RCC 7860 (cell line): ENCODE results near the gene CSPG4.

ENCODE experiments used
- DNase-seq: peaks from one replicate; pipeline ENCODE4 v3.0.0-alpha.2; 2015; ENCODE audit warnings: low spot score
- FAIRE-seq: peaks from 2 replicates; lab custom pipeline; 2012; peaks lifted over from hg19 to GRCh38; lab: Jason Lieb, UNC

CSPG4 gene

DNA sequence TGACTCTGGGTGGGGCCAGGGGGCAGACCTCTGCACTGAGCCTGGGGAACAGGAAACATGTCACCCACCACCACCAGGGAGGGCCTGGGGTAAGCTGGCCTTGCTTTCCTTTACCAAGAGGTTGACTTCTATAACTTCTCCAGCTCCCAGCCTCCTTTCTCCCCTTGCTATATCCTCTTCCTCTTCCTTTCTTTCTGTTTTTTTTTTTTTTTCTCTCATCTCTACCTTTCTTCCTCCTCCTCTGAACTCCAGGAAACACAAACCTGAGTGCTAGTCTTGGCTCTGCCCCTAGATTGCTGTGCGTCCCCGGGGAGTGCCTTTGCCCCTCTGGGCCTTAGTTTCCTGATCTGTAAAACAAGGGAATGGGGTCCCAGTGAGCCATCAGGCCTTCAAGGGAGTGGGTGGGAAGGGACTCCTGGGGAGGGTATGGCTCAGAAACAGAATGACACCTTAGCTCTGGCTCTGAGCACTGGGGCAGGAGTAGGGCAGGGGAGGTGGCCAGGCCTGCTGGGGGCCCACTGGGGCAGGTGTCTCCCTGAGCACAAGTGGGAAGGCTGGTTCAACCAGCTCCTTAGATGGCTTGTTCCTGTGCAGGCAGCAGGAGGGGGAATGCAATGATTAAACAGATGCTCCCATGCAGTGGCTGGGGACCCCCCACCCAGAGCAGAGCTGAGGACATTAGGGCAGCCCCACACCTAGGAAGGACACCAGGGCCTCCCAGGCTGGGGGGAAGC lies 60.7 kb downstream of the CSPG4 start:
- FAIRE-seq (no peak), DNase-seq (no peak)

DNA sequence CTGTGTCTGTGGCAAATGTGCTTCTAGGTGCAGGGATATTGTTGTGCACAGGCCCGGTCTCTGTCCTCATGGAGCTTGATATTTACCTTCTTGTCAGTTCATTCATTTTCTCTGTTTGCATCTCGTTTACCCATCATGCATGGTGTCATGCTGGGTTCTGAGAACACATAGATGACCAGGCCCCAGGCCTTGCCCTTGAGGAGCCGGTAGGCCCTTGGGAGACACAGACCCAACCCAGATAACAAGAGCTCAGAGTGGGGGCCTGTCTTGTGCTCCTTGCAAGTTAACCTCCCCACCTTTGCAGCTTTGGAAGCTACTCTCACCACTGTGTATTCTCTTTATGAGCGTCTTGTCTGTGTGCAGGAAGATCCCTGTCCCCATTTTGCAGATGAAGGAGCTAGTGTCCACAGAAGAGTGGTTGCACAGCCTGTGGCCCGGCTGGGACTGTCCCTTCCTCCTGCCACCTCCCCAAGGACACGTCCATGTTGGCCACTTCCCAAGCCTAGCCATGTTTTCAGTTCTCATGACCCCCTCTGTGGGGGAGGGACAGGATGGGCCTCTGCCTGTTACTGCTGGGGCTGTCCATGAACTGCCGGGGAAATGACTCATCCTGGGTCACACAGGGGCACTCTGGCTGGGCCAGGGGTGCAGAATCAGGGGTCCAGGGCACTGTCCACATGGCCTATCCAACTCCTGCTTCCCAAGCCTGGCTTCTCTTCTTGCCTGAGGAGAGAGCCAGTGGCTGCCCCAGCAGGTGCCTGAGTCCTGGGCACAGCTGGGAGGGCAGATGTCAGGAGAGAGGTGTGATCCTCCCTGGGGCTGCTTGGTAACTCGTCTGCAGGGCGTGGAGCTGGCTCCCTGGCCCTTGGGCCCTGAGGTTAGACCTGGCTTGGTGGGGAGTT lies 61.5 kb downstream of the CSPG4 start:
- FAIRE-seq (no peak), DNase-seq (peak; percentile 57)

DNA sequence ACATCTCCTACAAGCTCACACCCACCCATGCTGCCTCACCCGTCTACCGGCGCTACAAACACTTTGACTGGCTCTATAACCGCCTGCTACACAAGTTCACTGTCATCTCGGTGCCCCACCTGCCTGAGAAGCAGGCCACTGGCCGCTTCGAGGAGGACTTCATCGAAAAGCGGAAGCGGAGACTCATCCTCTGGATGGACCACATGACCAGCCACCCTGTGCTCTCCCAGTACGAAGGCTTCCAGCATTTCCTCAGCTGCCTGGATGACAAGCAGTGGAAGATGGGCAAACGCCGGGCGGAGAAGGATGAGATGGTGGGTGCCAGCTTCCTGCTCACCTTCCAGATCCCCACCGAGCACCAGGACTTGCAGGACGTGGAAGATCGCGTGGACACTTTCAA lies 62.8 kb downstream of the CSPG4 start:
- no peak for DNase-seq
- FAIRE-seq, result no peak

DNA sequence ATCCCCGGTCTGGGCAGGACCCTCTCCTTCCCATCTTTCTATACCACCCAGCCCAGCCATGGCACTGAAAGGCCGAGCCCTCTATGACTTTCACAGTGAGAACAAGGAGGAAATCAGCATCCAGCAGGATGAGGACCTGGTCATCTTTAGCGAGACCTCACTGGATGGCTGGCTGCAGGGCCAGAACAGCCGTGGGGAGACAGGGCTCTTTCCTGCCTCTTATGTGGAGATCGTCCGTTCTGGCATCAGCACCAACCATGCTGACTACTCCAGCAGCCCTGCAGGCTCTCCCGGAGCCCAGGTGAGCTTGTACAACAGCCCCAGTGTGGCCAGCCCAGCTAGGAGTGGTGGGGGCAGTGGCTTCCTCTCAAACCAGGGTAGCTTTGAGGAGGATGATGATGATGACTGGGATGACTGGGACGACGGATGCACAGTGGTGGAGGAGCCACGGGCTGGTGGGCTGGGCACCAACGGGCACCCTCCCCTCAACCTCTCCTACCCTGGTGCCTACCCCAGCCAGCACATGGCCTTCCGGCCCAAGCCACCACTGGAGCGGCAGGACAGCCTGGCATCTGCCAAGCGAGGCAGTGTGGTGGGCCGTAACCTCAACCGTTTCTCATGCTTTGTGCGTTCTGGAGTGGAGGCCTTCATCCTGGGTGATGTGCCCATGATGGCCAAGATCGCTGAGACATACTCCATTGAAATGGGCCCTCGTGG lies 63.4 kb downstream of the CSPG4 start:
- FAIRE-seq, result no peak

DNA sequence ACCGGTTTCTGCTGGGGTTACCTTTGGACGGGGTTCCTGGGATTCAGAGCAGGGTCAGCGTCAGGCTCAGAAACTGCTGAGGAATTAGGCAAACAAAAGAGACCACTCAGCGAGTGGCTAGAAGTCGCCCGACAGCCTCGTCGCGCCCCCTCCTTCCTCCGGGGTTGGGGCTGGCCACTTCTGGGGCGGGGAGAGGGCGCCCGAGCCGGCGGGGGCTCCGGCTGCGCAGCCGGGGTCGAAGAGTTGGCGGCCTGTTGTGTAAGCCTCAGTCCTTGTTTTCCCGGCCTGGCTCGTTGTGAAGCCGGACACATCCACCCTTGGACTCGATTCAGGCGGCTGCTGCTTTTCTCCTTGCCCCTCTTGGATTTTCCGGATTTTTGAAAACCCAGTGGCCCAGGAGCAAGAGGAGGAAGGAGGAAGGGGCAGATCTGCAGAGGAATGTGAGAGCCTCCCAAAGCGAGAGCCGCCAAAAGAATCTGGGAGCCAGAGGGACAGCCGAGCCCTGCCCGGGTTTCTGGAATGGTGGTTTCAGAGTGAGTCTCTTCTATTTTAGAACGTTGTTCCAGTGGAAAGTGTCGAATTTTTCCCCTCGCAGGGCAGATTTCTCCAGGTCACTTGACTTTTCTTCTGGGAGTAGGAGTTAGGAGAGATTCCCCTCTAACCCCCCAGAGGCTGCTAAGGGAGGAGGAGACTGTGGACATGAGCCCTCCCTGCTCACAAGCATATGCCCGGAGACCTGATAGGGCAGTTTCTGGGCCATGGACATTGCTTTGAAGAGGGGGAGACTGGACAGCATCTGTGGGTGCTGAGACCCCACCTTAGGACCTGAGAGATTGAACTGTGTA lies 64.3 kb downstream of the CSPG4 start:
- FAIRE-seq (no peak), DNase-seq (no peak)

More for the DNA sequence above, 63.4 kb downstream of the CSPG4 start:
- no peak for DNase-seq

DNA sequence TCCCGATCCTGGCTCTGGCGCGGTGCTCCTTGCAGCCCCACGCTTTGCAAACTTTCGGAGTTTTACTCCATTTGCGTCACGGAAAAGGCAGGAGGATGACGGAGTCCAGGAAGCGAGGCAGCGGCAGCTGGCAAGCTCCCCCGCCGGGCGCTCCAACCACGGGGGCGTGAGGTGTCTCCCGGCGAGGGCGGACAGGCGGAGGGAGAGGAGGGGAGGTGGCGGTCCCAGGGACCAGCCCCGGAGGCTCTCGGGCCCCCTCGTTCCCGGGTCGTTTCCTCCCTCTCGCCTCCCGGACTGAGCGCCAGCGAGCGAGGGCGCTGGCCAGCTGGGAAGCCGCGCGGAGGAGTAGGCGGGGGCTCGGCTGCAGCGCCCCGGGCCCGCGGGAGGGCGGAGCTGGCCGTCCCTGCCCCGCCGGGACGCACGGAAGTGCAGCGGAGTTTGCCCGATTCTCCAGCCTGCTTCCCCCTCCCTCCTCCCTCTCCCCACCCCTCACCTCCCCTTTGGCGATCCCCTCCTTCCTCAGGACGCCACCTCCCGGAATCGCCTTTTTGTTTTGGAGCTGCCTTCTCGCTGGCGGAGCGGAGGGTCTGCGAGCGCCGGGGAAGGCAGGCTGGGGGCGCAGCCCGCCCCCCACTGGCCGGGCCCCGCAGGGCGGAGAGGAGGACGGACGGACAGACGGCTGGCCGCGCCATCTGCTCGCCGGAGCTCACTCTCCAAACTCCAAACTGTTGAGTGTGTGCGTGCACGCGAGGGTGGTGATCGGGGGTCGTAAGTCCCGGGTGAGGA lies 65.1 kb downstream of the CSPG4 start, which contains the start of gene SNX33:
SNX33 (plus strand) TSS at position 543 of the 786 bp plus-strand sequence. CDS start 1,191 bp downstream, outside the sequence.
- FAIRE-seq, result no peak
- DNase-seq, result peak; percentile 43

DNA sequence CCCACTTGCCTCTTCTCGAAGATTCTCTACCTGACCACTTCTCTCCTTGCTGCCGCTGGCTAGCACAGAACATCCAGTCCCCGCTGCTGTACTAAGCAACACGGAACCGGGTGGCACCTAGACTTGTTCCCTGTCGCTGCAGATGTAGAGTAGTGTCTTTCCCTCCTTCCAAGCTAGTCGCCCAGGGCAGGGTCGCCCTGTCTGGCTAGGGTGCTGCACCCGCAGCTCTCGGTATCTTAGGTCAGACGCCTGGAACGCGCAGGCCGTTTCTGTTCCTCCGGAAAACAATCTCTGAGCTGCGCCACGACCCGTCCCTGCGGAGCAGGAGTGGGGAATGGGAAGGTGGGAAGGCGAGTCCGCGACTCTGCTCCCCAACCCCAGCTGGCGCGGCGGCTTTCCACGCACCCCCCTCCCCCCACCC lies 65.7 kb downstream of the CSPG4 start:
- DNase-seq (no peak), FAIRE-seq (no peak)

DNA sequence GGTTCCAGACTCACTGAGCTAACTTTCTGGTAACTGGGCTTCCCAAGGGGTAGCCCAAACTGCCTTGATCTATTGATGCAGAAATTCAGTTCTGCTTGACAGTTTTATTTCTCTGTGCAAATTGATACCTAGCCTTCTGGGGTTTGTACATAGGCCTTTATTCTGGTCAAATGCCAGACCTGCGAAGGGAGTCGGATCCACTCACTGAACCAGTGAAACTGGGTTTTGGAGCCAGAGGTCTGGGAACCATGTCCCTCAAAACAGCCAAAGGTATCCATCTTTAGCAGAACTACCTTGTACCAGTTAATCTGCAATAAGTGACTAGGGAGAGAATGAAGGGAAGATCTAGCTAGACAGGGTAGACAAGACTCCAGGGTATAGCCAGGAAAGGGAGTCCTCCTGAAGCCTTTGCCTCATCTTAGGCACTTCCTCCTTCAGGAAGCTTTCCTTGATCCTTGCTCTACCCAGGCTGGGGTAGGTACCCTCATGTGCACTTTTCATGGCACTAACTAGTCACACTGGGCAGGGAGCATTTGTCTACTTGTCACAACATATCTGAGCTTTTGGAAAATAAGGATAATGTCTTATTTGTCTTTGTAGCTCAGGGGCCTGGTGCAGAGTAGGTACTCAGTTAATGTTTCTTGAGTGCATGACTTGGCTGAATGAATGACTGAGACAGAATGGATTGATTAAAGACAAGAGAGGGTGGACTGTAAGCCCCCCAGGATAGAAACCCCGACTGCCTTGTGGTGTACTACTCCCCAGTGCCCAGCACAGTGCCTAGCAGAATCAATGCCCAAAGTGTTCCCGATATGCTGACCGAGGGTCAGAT lies 66.3 kb downstream of the CSPG4 start:
- FAIRE-seq, result no peak
- DNase-seq, result no peak

DNA sequence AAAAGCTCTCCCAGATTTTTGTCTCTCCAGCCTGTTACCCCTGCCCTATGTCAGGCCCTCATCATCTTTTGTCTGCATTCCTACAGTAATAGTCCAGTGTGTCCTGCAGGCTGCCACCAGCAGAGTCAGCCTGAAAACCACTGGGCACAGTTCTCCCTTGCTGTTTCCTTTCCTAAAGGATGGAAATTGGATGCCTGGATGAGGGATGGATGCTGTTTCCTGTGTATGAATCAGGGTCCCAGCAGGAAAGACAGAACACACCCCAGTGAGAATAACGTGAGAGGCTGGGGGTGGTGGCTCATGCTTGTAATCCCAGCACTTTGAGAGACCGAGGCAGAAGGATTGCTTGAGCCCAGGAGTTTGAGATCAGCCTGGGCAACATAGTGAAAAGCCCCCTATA lies 68.3 kb downstream of the CSPG4 start:
- no peak for DNase-seq
- FAIRE-seq, result no peak

DNA sequence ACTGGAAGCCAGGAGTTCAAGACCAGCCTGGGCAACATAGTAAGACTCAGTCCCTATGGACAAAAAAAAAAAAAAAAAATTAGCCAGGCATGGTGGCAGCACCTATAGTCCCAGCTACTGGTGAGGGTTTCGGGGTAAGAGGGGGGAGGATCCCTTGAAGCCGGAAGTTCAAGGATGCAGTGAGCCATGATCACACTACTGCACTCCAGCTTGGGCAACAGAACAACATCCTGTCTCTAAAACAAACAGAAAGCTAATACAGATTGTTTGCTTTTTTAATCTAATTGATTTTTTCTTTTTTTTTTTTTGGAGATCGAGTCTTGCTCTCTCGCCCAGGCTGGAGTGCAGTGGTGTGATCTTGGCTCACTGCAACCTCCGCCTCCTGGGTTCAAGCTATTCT lies 71.0 kb downstream of the CSPG4 start:
- FAIRE-seq, result no peak

DNA sequence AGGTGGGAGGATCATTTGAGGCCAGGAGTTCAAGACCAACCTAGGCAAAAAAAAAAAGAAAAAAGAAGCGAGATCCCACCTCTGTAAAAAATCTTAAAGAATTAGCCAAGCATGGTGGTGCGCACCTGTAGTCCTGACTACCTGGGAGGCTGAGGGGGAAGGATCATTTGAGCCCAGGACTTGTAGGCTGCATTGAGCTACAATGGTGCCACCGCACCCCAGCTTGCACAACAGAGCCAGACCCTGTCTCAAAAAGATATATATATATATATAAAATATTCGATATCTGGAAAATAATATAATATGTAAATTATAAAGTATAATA lies 71.5 kb downstream of the CSPG4 start:
- FAIRE-seq (no peak), DNase-seq (no peak)

More for the DNA sequence above, 71.0 kb downstream of the CSPG4 start:
- no peak for DNase-seq

DNA sequence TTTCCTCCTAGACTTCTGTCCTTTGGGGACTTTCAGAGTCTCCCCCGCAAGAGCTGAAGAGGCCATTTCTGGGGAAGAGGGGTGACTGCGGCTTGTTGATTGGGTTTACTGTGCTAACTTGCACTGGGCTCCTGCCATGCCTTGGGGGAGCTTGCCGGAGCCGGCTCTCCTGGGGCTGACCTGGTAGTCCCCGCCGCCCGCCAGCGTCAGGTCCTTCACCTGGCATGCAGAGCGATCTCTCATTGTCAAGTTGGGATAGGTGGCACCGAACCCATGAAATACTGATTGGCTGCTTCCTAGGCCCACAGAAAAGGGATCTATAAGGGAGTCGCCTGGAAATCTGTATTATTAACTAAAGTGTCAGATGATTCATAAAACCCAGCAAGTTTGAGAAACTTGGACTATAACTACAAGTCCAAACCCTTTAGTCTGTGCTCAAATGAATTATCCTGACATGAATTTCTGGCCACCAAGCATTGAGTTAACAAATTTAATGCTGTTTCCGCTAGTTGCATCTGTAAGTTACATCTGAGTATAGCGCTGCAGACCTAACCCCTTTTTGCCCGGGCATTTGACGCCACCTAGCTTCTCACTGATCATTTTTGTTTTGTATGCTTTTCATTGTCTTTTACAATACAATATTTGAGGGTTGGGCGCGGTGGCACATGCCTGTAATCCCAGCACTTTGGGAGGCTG lies 72.0 kb downstream of the CSPG4 start:
- FAIRE-seq (no peak), DNase-seq (peak; percentile 43)

DNA sequence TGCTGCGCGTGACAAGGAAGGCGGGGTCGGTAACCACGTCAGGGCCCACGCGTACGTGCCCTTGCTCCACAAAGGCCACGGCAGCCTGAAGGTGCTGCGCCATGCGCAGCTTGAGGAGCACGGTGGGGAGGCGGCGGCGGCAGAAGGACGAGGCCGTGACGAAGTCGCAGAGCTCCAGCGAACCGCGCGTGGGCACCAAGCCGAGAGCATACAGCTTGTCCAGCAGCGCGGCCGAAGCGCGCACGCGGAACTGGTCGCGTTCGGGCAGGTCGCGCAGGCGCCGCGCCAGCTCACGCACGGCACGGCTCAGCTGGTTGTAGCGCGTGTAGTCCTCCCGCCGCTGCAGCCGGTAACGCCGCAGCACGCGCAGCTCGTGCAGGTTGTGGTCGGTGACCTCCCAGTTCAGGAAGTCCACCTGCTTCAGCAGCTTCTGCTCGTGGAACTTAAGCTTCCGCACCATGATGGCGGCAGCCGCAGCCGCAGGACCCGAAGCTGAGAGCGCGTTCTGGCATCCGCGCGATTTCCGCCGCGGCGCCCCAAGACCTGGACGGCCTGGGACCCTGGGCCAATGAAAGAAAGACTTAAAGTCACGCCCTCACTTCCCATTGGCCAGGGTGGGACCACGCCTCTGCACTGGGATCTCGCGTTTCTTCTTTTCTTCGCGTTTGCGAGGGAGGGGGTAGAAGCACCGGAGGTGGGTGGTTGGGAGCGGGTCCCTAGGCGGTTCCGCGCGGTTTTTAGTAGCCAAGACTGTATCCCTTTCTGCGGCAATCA lies 72.8 kb downstream of the CSPG4 start, which contains the start of gene IMP3:
IMP3 (minus strand) TSS at position 516 of the 774 bp plus-strand sequence; CDS start at position 460, 56 bp downstream.
- peak; percentile 87 for DNase-seq
- FAIRE-seq, result peak; percentile 83

DNA sequence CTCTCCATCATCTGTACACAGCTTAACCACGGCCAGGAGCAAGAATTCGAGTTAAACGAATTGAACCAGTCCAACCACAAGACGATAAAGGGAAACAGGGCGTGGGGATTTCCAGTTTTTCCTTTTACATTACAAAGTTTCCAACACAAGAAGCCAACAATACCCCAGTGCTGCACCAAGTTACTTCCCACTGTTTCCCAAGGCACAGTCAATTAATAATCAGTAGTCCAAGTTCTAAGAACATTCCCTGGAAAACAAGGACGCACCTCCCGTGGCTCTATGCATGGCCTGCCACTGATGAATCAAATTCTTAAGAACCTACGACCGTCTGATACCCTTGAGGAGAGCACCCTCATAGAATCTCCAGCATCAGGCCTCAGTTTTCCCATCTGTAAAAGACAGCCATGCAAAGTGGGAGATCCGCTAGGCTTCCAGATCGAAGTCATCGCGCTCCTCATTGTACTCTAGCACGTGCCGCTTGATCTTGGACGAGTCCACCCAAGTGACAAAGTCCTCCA lies 73.4 kb downstream of the CSPG4 start:
- FAIRE-seq (no peak), DNase-seq (no peak)

DNA sequence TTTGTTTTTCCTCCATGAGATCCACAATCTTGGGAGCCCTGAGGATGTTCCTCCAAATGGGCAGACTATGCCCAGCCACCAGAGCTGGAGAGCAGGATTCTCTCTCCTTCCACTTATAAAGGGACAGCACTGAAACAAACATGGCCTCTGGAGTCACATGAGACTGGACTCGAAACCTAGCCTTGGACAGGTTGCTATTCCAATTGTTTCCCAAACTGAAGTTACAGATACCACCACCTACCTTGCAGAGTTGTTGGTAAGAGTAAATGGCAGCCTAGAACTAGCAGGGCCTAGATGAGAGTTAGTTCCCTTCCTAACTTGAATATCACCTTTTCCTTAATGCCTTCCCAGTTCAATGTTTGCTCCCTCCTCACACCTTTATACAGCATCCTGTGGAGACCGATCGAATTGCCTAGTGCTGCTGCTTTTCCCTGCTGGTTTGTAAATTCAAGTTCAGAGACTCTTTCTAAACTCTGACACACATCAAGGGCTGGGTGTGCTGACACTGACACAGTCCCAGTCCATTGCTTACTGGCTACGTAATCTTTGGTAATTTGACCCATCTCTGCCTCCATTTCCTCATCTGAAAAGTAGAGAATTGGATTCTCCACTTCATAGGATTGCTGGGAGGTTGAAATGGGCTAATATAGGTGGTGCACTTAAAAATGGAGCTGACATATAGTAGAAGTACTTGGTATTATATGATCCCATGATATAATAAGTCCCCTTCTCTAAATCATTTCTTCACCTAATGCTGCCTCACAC lies 75.2 kb downstream of the CSPG4 start:
- DNase-seq, result no peak
- FAIRE-seq, result no peak

DNA sequence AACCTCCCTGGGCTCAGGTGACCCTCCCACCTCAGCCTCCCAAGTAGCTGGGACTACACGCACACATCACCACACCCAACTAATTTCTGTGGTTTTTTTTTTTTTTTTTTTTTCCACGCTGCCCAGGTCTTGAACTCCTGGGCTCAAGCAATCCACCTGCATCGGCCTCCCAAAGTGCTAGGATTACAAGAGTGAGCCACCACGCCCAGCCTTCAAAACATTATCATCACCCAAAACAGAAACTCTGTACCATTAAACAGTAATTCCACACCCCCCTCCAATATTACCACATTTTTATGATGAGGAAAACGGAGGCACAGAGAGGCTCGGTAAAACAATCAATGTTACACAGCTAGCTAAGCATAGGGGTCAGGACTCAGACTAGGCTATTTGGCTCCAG lies 76.6 kb downstream of the CSPG4 start:
- FAIRE-seq (no peak), DNase-seq (no peak)
